ENCODE data around the gene PCLO. TPM values are rescaled to one million over a fixed set of nuclear protein-coding genes. Genes with fewer than 3 reads are reported as not detected.

PCLO gene
- total and polyA plus RNA-seq, 4 donors: 0.04 to 1.1 (median 0.48) TPM

GRCh38 chr7:82959528-82959927, 203.2 kb downstream of the PCLO start:
- Histone ChIP-seq H3K36me3 (ENCODE audit: control insufficient read depth in 4 of 4, insufficient read depth in 3 of 4, low read depth in 1 of 4, low read length in 3 of 4) (no peaks in the 10 kb centered on the region), H3K4me1 (ENCODE audit: control insufficient read depth in 4 of 4, insufficient read depth in 4 of 4, low read length in 3 of 4) (no peaks in the 10 kb centered on the region), H3K4me3 (ENCODE audit: low read depth in 1 of 3, low read length in 3 of 3) (no peak overlapping the region), H3K9me3 (ENCODE audit: control insufficient read depth in 4 of 4, low read length in 3 of 4) (no peaks in the 10 kb centered on the region), H3K27me3 (ENCODE audit: control insufficient read depth in 4 of 4, insufficient read depth in 4 of 4, low read length in 3 of 4) (no peaks in the 10 kb centered on the region), H3K27ac (ENCODE audit: low read depth in 1 of 2, low read length in 2 of 2) (no peak overlapping the region), H3K9ac (ENCODE audit: low read depth in 1 of 2, low read length in 2 of 2) (no peak overlapping the region)
- no peak for DNase-seq (ENCODE audit: low spot score)
- TF ChIP-seq SP1 (IDR thresholded peaks at IDR 0.05) (no peak), YY1 (IDR thresholded peaks at IDR 0.05) (no peak), JUND (IDR thresholded peaks at IDR 0.05) (no peak), FOXA2 (IDR thresholded peaks at IDR 0.05) (no peak), RXRA (IDR thresholded peaks at IDR 0.05) (no peak), TAF1 (conservative IDR thresholded peaks at IDR 0.05) (no peak), HNF4G (IDR thresholded peaks at IDR 0.05) (no peak), GABPA (IDR thresholded peaks at IDR 0.05 in 1 of 2, conservative IDR thresholded peaks at IDR 0.05 in 1 of 2) (no peak), FOXA1 (IDR thresholded peaks at IDR 0.05) (no peak), EGR1 (IDR thresholded peaks at IDR 0.05; ENCODE audit: low read depth in 2 of 2) (no peak), REST (IDR thresholded peaks at IDR 0.05) (no peak), MAX (IDR thresholded peaks at IDR 0.05) (no peak), NR2F2 (IDR thresholded peaks at IDR 0.05) (no peak), ZBTB33 (IDR thresholded peaks at IDR 0.05) (no peak), HNF4A (conservative IDR thresholded peaks at IDR 0.05) (no peak), RAD21 (IDR thresholded peaks at IDR 0.05) (no peak)
- TF ChIP-seq, protein P1, sequence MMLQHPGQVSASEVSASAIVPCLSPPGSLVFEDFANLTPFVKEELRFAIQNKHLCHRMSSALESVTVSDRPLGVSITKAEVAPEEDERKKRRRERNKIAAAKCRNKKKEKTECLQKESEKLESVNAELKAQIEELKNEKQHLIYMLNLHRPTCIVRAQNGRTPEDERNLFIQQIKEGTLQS (IDR thresholded peaks at IDR 0.05): no peak
- TF ChIP-seq, protein P2, sequence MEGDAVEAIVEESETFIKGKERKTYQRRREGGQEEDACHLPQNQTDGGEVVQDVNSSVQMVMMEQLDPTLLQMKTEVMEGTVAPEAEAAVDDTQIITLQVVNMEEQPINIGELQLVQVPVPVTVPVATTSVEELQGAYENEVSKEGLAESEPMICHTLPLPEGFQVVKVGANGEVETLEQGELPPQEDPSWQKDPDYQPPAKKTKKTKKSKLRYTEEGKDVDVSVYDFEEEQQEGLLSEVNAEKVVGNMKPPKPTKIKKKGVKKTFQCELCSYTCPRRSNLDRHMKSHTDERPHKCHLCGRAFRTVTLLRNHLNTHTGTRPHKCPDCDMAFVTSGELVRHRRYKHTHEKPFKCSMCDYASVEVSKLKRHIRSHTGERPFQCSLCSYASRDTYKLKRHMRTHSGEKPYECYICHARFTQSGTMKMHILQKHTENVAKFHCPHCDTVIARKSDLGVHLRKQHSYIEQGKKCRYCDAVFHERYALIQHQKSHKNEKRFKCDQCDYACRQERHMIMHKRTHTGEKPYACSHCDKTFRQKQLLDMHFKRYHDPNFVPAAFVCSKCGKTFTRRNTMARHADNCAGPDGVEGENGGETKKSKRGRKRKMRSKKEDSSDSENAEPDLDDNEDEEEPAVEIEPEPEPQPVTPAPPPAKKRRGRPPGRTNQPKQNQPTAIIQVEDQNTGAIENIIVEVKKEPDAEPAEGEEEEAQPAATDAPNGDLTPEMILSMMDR (IDR thresholded peaks at IDR 0.05; ENCODE audit: low read depth, low read length, missing input control): no peak
- WGBS: 59% methylated on average over 2 of the region's 2 CpGs

Measured in liver (tissue), 9 donors.